Transverse colon (tissue), 4 donors: ENCODE measurements around the gene DIS3L2. TPM values are rescaled to one million over a fixed set of nuclear protein-coding genes. Genes with fewer than 3 reads are reported as not detected.

Experiments
- DNase-seq: peaks from one replicate; pipeline ENCODE4 v3.0.0-alpha.2; 2019
- H3K27ac ChIP-seq, 4 donors: fragments of 200-600 bp; sonication (generic); 2 replicates each; pipeline ENCODE4 v1.5.1; 2016 to 2018; ENCODE audit warnings: inconsistent platforms in 4 of 4
- H3K27me3 ChIP-seq: fragments of 200-600 bp; sonication (generic); 2 replicates; pipeline ENCODE4 v1.5.1; 2017; ENCODE audit warnings: inconsistent platforms
- H3K36me3 ChIP-seq, 4 donors: fragments of 200-600 bp; sonication (generic); 2 replicates each; pipeline ENCODE4 v1.5.1; 2017 to 2019; ENCODE audit warnings: inconsistent platforms in 4 of 4
- H3K4me1 ChIP-seq, 4 donors: fragments of 200-600 bp; sonication (generic); 2 replicates each; pipeline ENCODE4 v1.5.1; 2017 to 2020; ENCODE audit warnings: inconsistent platforms in 4 of 4
- H3K4me3 ChIP-seq, 4 donors: fragments of 200-600 bp; sonication (generic); 1 replicate in 1 of 4; 2 replicates in 3 of 4; pipeline versions ENCODE4 v1.5.1 to v1.6.1; 2017 to 2019; ENCODE audit warnings: inconsistent platforms in 4 of 4
- H3K9me3 ChIP-seq, 2 donors: fragments of 200-600 bp; sonication (generic); 2 replicates each; pipeline ENCODE4 v1.5.1; 2017 to 2019; ENCODE audit warnings: inconsistent platforms in 2 of 2
- CTCF ChIP-seq, 5 experiments: fragments of 200-600 bp in 3 of 5; fragments of 450-650 bp in 2 of 5; sonication (generic) in 3 of 5; IDR thresholded peaks; 1 replicate in 2 of 5; 2 replicates in 3 of 5; pipeline ENCODE4 v1.5.1; 2016 to 2017; ENCODE audit warnings: antibody characterized with exemption in 5 of 5, inconsistent platforms in 3 of 5, mild to moderate bottlenecking in 2 of 5, moderate library complexity in 1 of 5
- EP300 ChIP-seq: sonication (generic); formaldehyde crosslinking; IDR thresholded peaks from one replicate; pipeline ENCODE4 v1.6.1; 2017; ENCODE audit warnings: antibody characterized with exemption, low read depth
- POLR2A ChIP-seq: fragments of 450-650 bp; IDR thresholded peaks from one replicate; pipeline ENCODE4 v1.6.1; 2016; ENCODE audit warnings: antibody characterized with exemption, mild to moderate bottlenecking, moderate library complexity
- POLR2AphosphoS5 ChIP-seq, 3 donors: sonication (generic); formaldehyde crosslinking; IDR thresholded peaks; one replicate each; pipeline ENCODE4 v1.6.1; 2016; ENCODE audit warnings: antibody characterized with exemption in 3 of 3
- WGBS, 2 donors: methylation state at CpG; one replicate each; pipeline ENCODE4 v1.1.5; 2018; ENCODE audit warnings: low coverage in 1 of 2; 5-methylcytosine and 5-hydroxymethylcytosine counted together
- in situ Hi-C, 4 donors: fragments of 200-750 bp; cut with MboI; loops; one replicate each; pipeline versions ENCODE4 v1.15.0 to v1.15.1; 2017; ENCODE audit warnings: low sequenced_read_pairs in 3 of 4, low pct_ligation_motif_present in 1 of 4, low pct_unique_long_range_greater_than_20kb in 1 of 4
- intact Hi-C: fragments of 100-400 bp; cut with DNase I; formaldehyde crosslinking; loops from one replicate; pipeline ENCODE4 v1.15.1; 2023; ENCODE audit warnings: low total_unique reads
- total RNA-seq, 4 donors: library from RNA; depleted of rRNA; stranded (reverse); fragments of >200 nt; gene quantifications; one replicate each; pipeline ENCODE4 v1.1.0, GENCODE V29; 2016

Gene DIS3L2
- total RNA-seq, 4 donors from 2014 or later: 24.7 to 99.9 (median 51.2) TPM

GRCh38 chr2:232245111-232245510 lies 283.6 kb downstream of the DIS3L2 start:
- Histone ChIP-seq H3K4me1 (no peaks in the 10 kb centered on the region), H3K27me3 (no peaks in the 10 kb centered on the region), H3K27ac (no peak overlapping the region), H3K4me3 (no peak overlapping the region), H3K9me3 (no peaks in the 10 kb centered on the region), H3K36me3 (no peaks in the 10 kb centered on the region)
- intact Hi-C loops (no loop called here), in situ Hi-C loops (no loop called here)
- no peak for DNase-seq
- TF ChIP-seq POLR2A (no peak), CTCF (IDR thresholded peaks at IDR 0.05) (no peak), EP300 (no peak), POLR2AphosphoS5 (IDR thresholded peaks at IDR 0.05) (no peak)
- 100% methylated on average over 2 of the region's 2 CpGs; no CpG with 5 or more reads in 1 of the 2 donors for WGBS, 2 donors

DNA sequence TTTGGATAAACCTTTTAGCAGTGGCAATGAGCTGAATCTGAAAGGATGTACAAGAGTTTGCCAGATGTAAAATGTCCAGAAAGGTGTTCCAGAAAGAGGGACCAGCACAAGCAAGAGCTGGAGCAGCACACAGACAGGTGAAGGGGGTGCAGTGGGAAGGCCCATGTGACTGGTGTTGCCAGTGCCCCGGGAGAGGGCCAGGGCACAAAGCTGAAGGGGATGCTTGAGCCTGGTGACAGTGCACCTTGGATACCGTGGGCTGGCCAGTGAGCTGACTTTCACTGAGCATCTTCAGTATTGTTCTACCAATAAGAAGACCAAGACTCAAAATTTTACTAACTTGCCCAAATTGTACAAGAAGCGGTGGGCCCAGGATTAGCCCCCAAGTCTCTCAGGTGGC lies 284.7 kb downstream of the DIS3L2 start:
- no peak overlapping the region for H3K27ac ChIP-seq
- WGBS, 2 donors: 96% methylated on average over 3 of the region's 3 CpGs; no CpG with 5 or more reads in 1 of the 2 donors
- H3K36me3 ChIP-seq: no peaks in the 10 kb centered on the region
- no peak overlapping the region for H3K4me3 ChIP-seq
- intact Hi-C loops (no loop called here), in situ Hi-C loops (no loop called here)
- no peaks in the 10 kb centered on the region for H3K9me3 ChIP-seq
- H3K4me1 ChIP-seq: no peaks in the 10 kb centered on the region
- H3K27me3 ChIP-seq: no peaks in the 10 kb centered on the region
- no peak for TF ChIP-seq POLR2AphosphoS5 (IDR thresholded peaks at IDR 0.05)
- no peak for TF ChIP-seq CTCF (IDR thresholded peaks at IDR 0.05)
- TF ChIP-seq POLR2A: no peak
- TF ChIP-seq EP300: no peak
- no peak for DNase-seq

DNA sequence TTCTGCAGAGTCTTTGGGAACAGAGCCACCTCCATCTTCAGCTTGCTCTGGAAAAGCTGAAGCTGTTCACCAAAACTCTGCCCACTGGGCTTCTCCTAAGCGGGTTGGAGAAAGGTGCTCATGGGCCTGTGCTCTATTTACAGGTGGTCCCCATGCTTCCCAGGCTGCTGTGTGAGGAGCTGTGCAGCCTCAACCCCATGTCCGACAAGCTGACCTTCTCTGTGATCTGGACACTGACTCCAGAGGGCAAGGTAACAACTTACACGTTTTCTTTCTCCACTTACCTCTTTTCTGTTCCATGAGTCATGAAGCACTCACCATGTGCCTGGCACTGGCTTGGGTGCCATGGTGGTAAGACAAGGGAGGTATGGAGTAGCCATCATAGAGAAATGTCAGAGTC lies 287.6 kb downstream of the DIS3L2 start:
- Histone ChIP-seq H3K27me3 (no peaks in the 10 kb centered on the region), H3K9me3 (no peaks in the 10 kb centered on the region), H3K4me3 (no peak overlapping the region), H3K27ac (no peak overlapping the region), H3K36me3 (no peaks in the 10 kb centered on the region), H3K4me1 (no peaks in the 10 kb centered on the region)
- intact Hi-C loops: no loop called here
- DNase-seq: no peak
- in situ Hi-C loops: no loop called here
- TF ChIP-seq POLR2AphosphoS5 (IDR thresholded peaks at IDR 0.05) (no peak), EP300 (no peak), CTCF (IDR thresholded peaks at IDR 0.05) (no peak), POLR2A (no peak)
- WGBS, 2 donors: 95% methylated on average over 3 of the region's 3 CpGs; no CpG with 5 or more reads in 1 of the 2 donors

- Histone ChIP-seq H3K4me1 (no peaks in the 10 kb centered on the region), H3K4me3 (no peak overlapping the region), H3K9me3 (no peaks in the 10 kb centered on the region), H3K27me3 (no peaks in the 10 kb centered on the region), H3K36me3 (no peaks in the 10 kb centered on the region), H3K27ac (no peak overlapping the region)
- no peak for DNase-seq
- no peak for TF ChIP-seq POLR2A
- TF ChIP-seq POLR2AphosphoS5 (IDR thresholded peaks at IDR 0.05): no peak
- TF ChIP-seq EP300: no peak
- no peak for TF ChIP-seq CTCF (IDR thresholded peaks at IDR 0.05)
- in situ Hi-C loops: no loop called here
- WGBS, 2 donors: 78 to 84% methylated on average over 5 of the region's 5 CpGs
- intact Hi-C loops: no loop called here
These were observed 289.0 kb downstream of the DIS3L2 start for GRCh38 chr2:232250246-232251175.
